ENCODE measurements around the gene DDN.

- no peak for TF ChIP-seq CTCF (IDR thresholded peaks at IDR 0.05)
- TF ChIP-seq POLR2AphosphoS5 (IDR thresholded peaks at IDR 0.05; ENCODE audit: low read depth, low read length) = no peak
- TF ChIP-seq REST (IDR thresholded peaks at IDR 0.05; ENCODE audit: insufficient read depth in 1 of 2, low read depth in 2 of 2, low read length in 1 of 2) = no peak
- no peak for TF ChIP-seq SIN3A (IDR thresholded peaks at IDR 0.05; ENCODE audit: borderline replicate concordance, insufficient read depth, low read depth, low read length)
- no peak for TF ChIP-seq TCF7L2 (IDR thresholded peaks at IDR 0.05; ENCODE audit: low read depth, low read length)
Observed at GRCh38 chr12:48947727-48948126, 51.4 kb downstream of the DDN start.

Data from Panc1 (cell line).